ENCODE results near the gene LUC7L2. TPM values are rescaled to one million over a fixed set of nuclear protein-coding genes. Genes with fewer than 3 reads are reported as not detected.
A peak's percentile ranks its signal among the peaks of the same experiment; 100 is the strongest.

LUC7L2 gene
- total and polyA plus RNA-seq, 2 donors from 2014 or later: 33.0 to 97.9 TPM

GRCh38 chr7:139416405-139416804 is 56.7 kb downstream of the LUC7L2 start:
- H3K4me3 ChIP-seq (ENCODE audit: low read length in 3 of 3): no peak overlapping the region
- FAIRE-seq (no peak), DNase-seq (no peak)
- intact Hi-C loops (cut with DNase I): no loop called here
- TF ChIP-seq, protein P1, sequence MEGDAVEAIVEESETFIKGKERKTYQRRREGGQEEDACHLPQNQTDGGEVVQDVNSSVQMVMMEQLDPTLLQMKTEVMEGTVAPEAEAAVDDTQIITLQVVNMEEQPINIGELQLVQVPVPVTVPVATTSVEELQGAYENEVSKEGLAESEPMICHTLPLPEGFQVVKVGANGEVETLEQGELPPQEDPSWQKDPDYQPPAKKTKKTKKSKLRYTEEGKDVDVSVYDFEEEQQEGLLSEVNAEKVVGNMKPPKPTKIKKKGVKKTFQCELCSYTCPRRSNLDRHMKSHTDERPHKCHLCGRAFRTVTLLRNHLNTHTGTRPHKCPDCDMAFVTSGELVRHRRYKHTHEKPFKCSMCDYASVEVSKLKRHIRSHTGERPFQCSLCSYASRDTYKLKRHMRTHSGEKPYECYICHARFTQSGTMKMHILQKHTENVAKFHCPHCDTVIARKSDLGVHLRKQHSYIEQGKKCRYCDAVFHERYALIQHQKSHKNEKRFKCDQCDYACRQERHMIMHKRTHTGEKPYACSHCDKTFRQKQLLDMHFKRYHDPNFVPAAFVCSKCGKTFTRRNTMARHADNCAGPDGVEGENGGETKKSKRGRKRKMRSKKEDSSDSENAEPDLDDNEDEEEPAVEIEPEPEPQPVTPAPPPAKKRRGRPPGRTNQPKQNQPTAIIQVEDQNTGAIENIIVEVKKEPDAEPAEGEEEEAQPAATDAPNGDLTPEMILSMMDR (IDR thresholded peaks at IDR 0.05; ENCODE audit: borderline replicate concordance, extremely low read depth, insufficient read depth): no peak
- H3K36me3 ChIP-seq (ENCODE audit: control insufficient read depth in 2 of 3, insufficient read depth in 3 of 3, low read length in 3 of 3): peaks cover 15 to 38% (median 26%) of the 10 kb centered on the region in 3 donors
- no peak overlapping the region for H3K27ac ChIP-seq (ENCODE audit: low read depth in 2 of 2, low read length in 2 of 2)
- H3K9me3 ChIP-seq (ENCODE audit: control insufficient read depth in 2 of 3, insufficient read depth in 1 of 3, low read length in 3 of 3): no peaks in the 10 kb centered on the region
- no peaks in the 10 kb centered on the region for H3K27me3 ChIP-seq (ENCODE audit: control insufficient read depth, insufficient read depth, low read length)
- H3K4me1 ChIP-seq (ENCODE audit: control insufficient read depth in 2 of 3, insufficient read depth in 2 of 3, low read depth in 1 of 3, low read length in 3 of 3): no peaks in the 10 kb centered on the region
- H3K9ac ChIP-seq (ENCODE audit: low read length in 3 of 3): no peak overlapping the region

- FAIRE-seq (no peak), DNase-seq (no peak)
- TF ChIP-seq, protein P1 (IDR thresholded peaks at IDR 0.05; ENCODE audit: borderline replicate concordance, extremely low read depth, insufficient read depth): no peak
- Histone ChIP-seq H3K27me3 (ENCODE audit: control insufficient read depth, insufficient read depth, low read length) (no peaks in the 10 kb centered on the region), H3K27ac (ENCODE audit: low read depth in 2 of 2, low read length in 2 of 2) (no peak overlapping the region), H3K9ac (ENCODE audit: low read length in 3 of 3) (no peak overlapping the region), H3K4me3 (ENCODE audit: low read length in 3 of 3) (no peak overlapping the region), H3K9me3 (ENCODE audit: control insufficient read depth in 2 of 3, insufficient read depth in 1 of 3, low read length in 3 of 3) (no peaks in the 10 kb centered on the region), H3K36me3 (ENCODE audit: control insufficient read depth in 2 of 3, insufficient read depth in 3 of 3, low read length in 3 of 3) (peaks cover 16 to 41% (median 30%) of the 10 kb centered on the region in 3 donors), H3K4me1 (ENCODE audit: control insufficient read depth in 2 of 3, insufficient read depth in 2 of 3, low read depth in 1 of 3, low read length in 3 of 3) (no peaks in the 10 kb centered on the region)
- intact Hi-C loops (cut with DNase I): no loop called here
These were observed 57.8 kb downstream of the LUC7L2 start for GRCh38 chr7:139417478-139417877.

- intact Hi-C loops (cut with DNase I): no loop called here
- no peak overlapping the region for H3K4me3 ChIP-seq (ENCODE audit: low read length in 3 of 3)
- peaks cover 12 to 32% (median 32%) of the 10 kb centered on the region in 3 donors for H3K36me3 ChIP-seq (ENCODE audit: control insufficient read depth in 2 of 3, insufficient read depth in 3 of 3, low read length in 3 of 3)
- H3K9me3 ChIP-seq (ENCODE audit: control insufficient read depth in 2 of 3, insufficient read depth in 1 of 3, low read length in 3 of 3): no peaks in the 10 kb centered on the region
- DNase-seq (no peak), FAIRE-seq (no peak)
- H3K27ac ChIP-seq (ENCODE audit: low read depth in 2 of 2, low read length in 2 of 2): no peak overlapping the region
- H3K27me3 ChIP-seq (ENCODE audit: control insufficient read depth, insufficient read depth, low read length): no peaks in the 10 kb centered on the region
- TF ChIP-seq, protein P1 (IDR thresholded peaks at IDR 0.05; ENCODE audit: borderline replicate concordance, extremely low read depth, insufficient read depth): no peak
- H3K4me1 ChIP-seq (ENCODE audit: control insufficient read depth in 2 of 3, insufficient read depth in 2 of 3, low read depth in 1 of 3, low read length in 3 of 3): no peaks in the 10 kb centered on the region
- no peak overlapping the region for H3K9ac ChIP-seq (ENCODE audit: low read length in 3 of 3)
These were observed 61.4 kb downstream of the LUC7L2 start for GRCh38 chr7:139421123-139421522.

- FAIRE-seq: no peak
- DNase-seq: peak in 1 of 5 donors; percentile 11
- Histone ChIP-seq H3K4me3 (ENCODE audit: low read length in 3 of 3) (no peak overlapping the region), H3K4me1 (ENCODE audit: control insufficient read depth in 2 of 3, insufficient read depth in 2 of 3, low read depth in 1 of 3, low read length in 3 of 3) (no peaks in the 10 kb centered on the region), H3K36me3 (ENCODE audit: control insufficient read depth in 2 of 3, insufficient read depth in 3 of 3, low read length in 3 of 3) (peaks cover 7 to 30% (median 22%) of the 10 kb centered on the region in 3 donors), H3K27me3 (ENCODE audit: control insufficient read depth, insufficient read depth, low read length) (no peaks in the 10 kb centered on the region), H3K9ac (ENCODE audit: low read length in 3 of 3) (no peak overlapping the region), H3K9me3 (ENCODE audit: control insufficient read depth in 2 of 3, insufficient read depth in 1 of 3, low read length in 3 of 3) (no peaks in the 10 kb centered on the region), H3K27ac (ENCODE audit: low read depth in 2 of 2, low read length in 2 of 2) (no peak overlapping the region)
- TF ChIP-seq, protein P1 (IDR thresholded peaks at IDR 0.05; ENCODE audit: borderline replicate concordance, extremely low read depth, insufficient read depth): no peak
- intact Hi-C loops (cut with DNase I): no loop called here
These were observed 62.4 kb downstream of the LUC7L2 start for GRCh38 chr7:139422126-139422525.

Measured in kidney (tissue), 14 donors.